A549 (cell line): Measurements from ENCODE around the gene LRP1. TPM values are rescaled to one million over a fixed set of nuclear protein-coding genes. Genes with fewer than 3 reads are reported as not detected.

Experiments used
- ATAC-seq, 2 experiments: fragments of 200-7000 bp in 1 of 2; fragments of >200 bp in 1 of 2; cut with Nextera tagmentation in 1 of 2; cut with Tn5 transposase in 1 of 2; 3 replicates each; pipeline versions ENCODE4 v1.8.0 to v1.9.1; 2018 to 2020; ENCODE audit warnings: mild to moderate bottlenecking in 1 of 2, moderate library complexity in 1 of 2
- CTCF ChIA-PET: fragments of 300-600 bp; sonication (Branson Sonifier 250); formaldehyde crosslinking; extraction: SDS; loops from one replicate; lab custom pipeline; 2021; ENCODE audit warnings: antibody characterized with exemption, inconsistent platforms; lab: Yijun Ruan, JAX
- POLR2A ChIA-PET: fragments of 350-600 bp; formaldehyde crosslinking; extraction: SDS; loops from one replicate; lab custom pipeline; 2021; ENCODE audit warnings: antibody characterized with exemption, inconsistent platforms; lab: Yijun Ruan, JAX
- DNase-seq, 2 experiments: peaks; one replicate each; pipeline versions ENCODE4 v3.0.0 to v3.0.0-alpha.2; 2011 to 2016; ENCODE audit warnings: low read depth in 1 of 2, low spot score in 1 of 2
- FAIRE-seq: peaks from 2 replicates; lab custom pipeline; 2011; peaks lifted over from hg19 to GRCh38; lab: Jason Lieb, UNC
- H3K27ac ChIP-seq, 2 experiments: fragments of >200 bp; sonication (Bioruptor Twin); formaldehyde crosslinking; 3 replicates each; pipeline ENCODE4 v1.5.1; 2016 to 2017
- H3K4me1 ChIP-seq: fragments of >200 bp; sonication (Bioruptor Twin); formaldehyde crosslinking; 3 replicates; pipeline ENCODE4 v1.6.1; 2016
- H3K4me2 ChIP-seq: fragments of >200 bp; sonication (Bioruptor Twin); formaldehyde crosslinking; 3 replicates; pipeline ENCODE4 v1.6.1; 2016
- H3K4me3 ChIP-seq: fragments of >200 bp; sonication (Bioruptor Twin); formaldehyde crosslinking; 3 replicates; pipeline ENCODE4 v1.5.1; 2016
- H3K9me3 ChIP-seq: fragments of >200 bp; sonication (Bioruptor Twin); formaldehyde crosslinking; 3 replicates; pipeline ENCODE4 v1.6.1; 2016
- CBX2 ChIP-seq: fragments of 200-600 bp; sonication (generic); IDR thresholded peaks from 2 replicates; pipeline ENCODE4 v1.6.1; 2016; ENCODE audit warnings: low read depth, mild to moderate bottlenecking, borderline replicate concordance
- CEBPB ChIP-seq, 2 experiments: fragments of >200 bp in 1 of 2; sonication (Bioruptor Twin) in 1 of 2; formaldehyde crosslinking in 1 of 2; IDR thresholded peaks; 2 replicates each; pipeline ENCODE4 v1.6.1; 2012 to 2016
- CHD2 ChIP-seq: fragments of 150-350 bp; IDR thresholded peaks from 2 replicates; pipeline ENCODE4 v1.6.1; 2014; ENCODE audit warnings: low read length; ENCODE audit not compliant: partially characterized antibody
- EP300 ChIP-seq, 2 experiments: fragments of >200 bp; sonication (Bioruptor Twin); formaldehyde crosslinking; IDR thresholded peaks; 2 replicates in 1 of 2; 3 replicates in 1 of 2; pipeline ENCODE4 v1.6.1; 2016 to 2017
- FOSL2 ChIP-seq, 2 experiments: fragments of 450-650 bp in 1 of 2; fragments of >200 bp in 1 of 2; sonication (Bioruptor Twin) in 1 of 2; formaldehyde crosslinking; IDR thresholded peaks; 2 replicates each; pipeline versions ENCODE4 v1.5.0 to v1.6.1; 2016 to 2020; ENCODE audit warnings: mild to moderate bottlenecking in 1 of 2, moderate library complexity in 1 of 2
- HOXB5 ChIP-seq: fragments of 250-450 bp; sonication (Bioruptor Pico); IDR thresholded peaks from 2 replicates; pipeline ENCODE4 v1.5.0; 2020; ENCODE audit warnings: mild to moderate bottlenecking, moderate library complexity
- JUN ChIP-seq, 2 experiments: fragments of >200 bp; sonication (Bioruptor Twin); formaldehyde crosslinking; IDR thresholded peaks; 2 replicates in 1 of 2; 3 replicates in 1 of 2; pipeline ENCODE4 v1.6.1; 2016 to 2017
- JUNB ChIP-seq: fragments of >200 bp; sonication (Bioruptor Twin); formaldehyde crosslinking; IDR thresholded peaks from 2 replicates; pipeline ENCODE4 v1.6.1; 2016
- MAFK ChIP-seq: fragments of 450-650 bp; IDR thresholded peaks from 2 replicates; pipeline ENCODE4 v1.6.1; 2014; ENCODE audit not compliant: partially characterized antibody
- MYC ChIP-seq: IDR thresholded peaks from 2 replicates; pipeline ENCODE4 v1.6.1; 2012; ENCODE audit warnings: mild to moderate bottlenecking, inconsistent platforms, low read length, improper control_type of control experiment, borderline replicate concordance
- NFE2L2 ChIP-seq: fragments of 150-350 bp; conservative IDR thresholded peaks from 2 replicates; pipeline ENCODE4 v1.6.1; 2014; ENCODE audit warnings: low read length
- NR3C1 ChIP-seq: fragments of >200 bp; sonication (Bioruptor Twin); formaldehyde crosslinking; IDR thresholded peaks from 3 replicates; pipeline ENCODE4 v1.6.1; 2017
- PHF8 ChIP-seq: fragments of 200-600 bp; sonication (generic); IDR thresholded peaks from 2 replicates; pipeline ENCODE4 v1.6.1; 2016; ENCODE audit warnings: low read depth, mild to moderate bottlenecking, antibody characterized with exemption, moderate library complexity, borderline replicate concordance
- POLR2AphosphoS2 ChIP-seq: conservative IDR thresholded peaks from 2 replicates; pipeline ENCODE4 v1.6.1; 2012; ENCODE audit warnings: low read length, improper control_type of control experiment, inconsistent platforms
- RCOR1 ChIP-seq: fragments of 150-350 bp; IDR thresholded peaks from 2 replicates; pipeline ENCODE4 v1.6.1; 2014; ENCODE audit warnings: antibody characterized with exemption, low read length, low read depth
- ZC3H11A ChIP-seq: fragments of 450-650 bp; IDR thresholded peaks from 2 replicates; pipeline ENCODE4 v1.6.1; 2014; ENCODE audit warnings: antibody characterized with exemption, mild to moderate bottlenecking
- WGBS: methylation state at CpG from one replicate; pipeline ENCODE4 v1.1.6; 2017; ENCODE audit errors: missing lambda C conversion rate; 5-methylcytosine and 5-hydroxymethylcytosine counted together
- polyA plus RNA-seq, 4 experiments: library from polyadenylated mRNA; depleted of rRNA in 3 of 4; stranded (reverse); fragments of >200 nt; fragmentation: RNase III in 1 of 4; extraction: RNeasy Plus Mini Kit Qiagen cat#74134 plus additional on column Dnase treatment in 1 of 4; gene quantifications; 2 replicates in 3 of 4; 3 replicates in 1 of 4; pipeline ENCODE4 v1.2.3, GENCODE V29; 2011 to 2017
- TF ChIP-seq, protein P1 (sequence below): IDR thresholded peaks from 2 replicates; pipeline ENCODE4 v1.6.1; 2012
- TF ChIP-seq, protein P2 (sequence below): fragments of 200-600 bp; sonication (generic); IDR thresholded peaks from 2 replicates; pipeline ENCODE4 v1.6.1; 2016; ENCODE audit warnings: antibody characterized with exemption, mild to moderate bottlenecking, moderate library complexity

Gene LRP1
- polyA plus RNA-seq, 2 of the 4 experiments (the other 2 are of a cell fraction): 5.6 to 9.4 TPM

DNA sequence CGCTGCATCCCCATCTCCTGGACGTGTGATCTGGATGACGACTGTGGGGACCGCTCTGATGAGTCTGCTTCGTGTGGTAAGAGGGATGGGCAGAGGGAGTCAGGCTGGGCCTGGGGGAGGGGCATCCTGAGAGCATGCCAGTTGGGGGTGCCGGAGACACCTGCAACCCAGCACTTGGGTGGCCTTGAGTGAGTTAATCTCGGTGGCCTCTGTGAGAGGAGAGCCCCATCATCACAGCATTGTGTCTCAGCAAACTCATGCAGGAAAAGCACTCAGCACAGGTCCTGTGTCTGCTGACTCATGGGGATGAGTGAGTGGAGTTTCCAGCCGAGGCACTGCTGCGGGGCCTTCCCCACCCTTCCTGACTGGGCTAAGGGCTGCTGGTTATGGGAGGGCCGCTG is 38.7 kb downstream of the LRP1 start:
- H3K9me3 ChIP-seq: no peaks in the 10 kb centered on the region
- DNase-seq: peak; percentile 78 to 90
- TF ChIP-seq RCOR1: no peak
- peak; percentile 48; the same call in 1 of the 2 replicates for TF ChIP-seq JUNB
- TF ChIP-seq FOSL2 (IDR thresholded peaks at IDR 0.05): 0 out of 2 replicates have a peak, but pooled peaks have one; percentile 28
- TF ChIP-seq FOSL2 (CRISPR knock-in tag; IDR thresholded peaks at IDR 0.05): peak; percentile 62
- TF ChIP-seq MAFK: peak; percentile 94
- peak; percentile 24 to 34; a peak in 2 of 5 replicates for TF ChIP-seq EP300 (IDR thresholded peaks at IDR 0.05)
- no peak for TF ChIP-seq CHD2
- TF ChIP-seq, protein P1, sequence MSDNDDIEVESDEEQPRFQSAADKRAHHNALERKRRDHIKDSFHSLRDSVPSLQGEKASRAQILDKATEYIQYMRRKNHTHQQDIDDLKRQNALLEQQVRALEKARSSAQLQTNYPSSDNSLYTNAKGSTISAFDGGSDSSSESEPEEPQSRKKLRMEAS: peak; percentile 57; the same call in 1 of the 2 replicates
- TF ChIP-seq MYC: 0 out of 2 replicates have a peak, but pooled peaks have one; percentile 37
- TF ChIP-seq NFE2L2: 0 out of 2 replicates have a peak, but pooled peaks have one; percentile 34
- H3K27ac ChIP-seq: peak overlapping the region; percentile 71 to 85
- no peak overlapping the region for H3K4me3 ChIP-seq
- peak; percentile 78 for FAIRE-seq
- H3K4me2 ChIP-seq: peak overlapping the region; percentile 56
- whole genome bisulfite sequencing: 20% methylated on average over 10 of the region's 10 CpGs
- ChIA-PET CTCF (interaction anchor here (0.7 to 27.5 kb wide), 6 partner anchors 8 to 55 kb away, joined by 3 to 1152 read pairs (median 100); partner anchors contain the start of genes LRP1 and STAT6), POLR2A (no interaction called here)
- ATAC-seq: peak; percentile 80 to 81
- H3K4me1 ChIP-seq: peaks cover 35% of the 10 kb centered on the region

DNA sequence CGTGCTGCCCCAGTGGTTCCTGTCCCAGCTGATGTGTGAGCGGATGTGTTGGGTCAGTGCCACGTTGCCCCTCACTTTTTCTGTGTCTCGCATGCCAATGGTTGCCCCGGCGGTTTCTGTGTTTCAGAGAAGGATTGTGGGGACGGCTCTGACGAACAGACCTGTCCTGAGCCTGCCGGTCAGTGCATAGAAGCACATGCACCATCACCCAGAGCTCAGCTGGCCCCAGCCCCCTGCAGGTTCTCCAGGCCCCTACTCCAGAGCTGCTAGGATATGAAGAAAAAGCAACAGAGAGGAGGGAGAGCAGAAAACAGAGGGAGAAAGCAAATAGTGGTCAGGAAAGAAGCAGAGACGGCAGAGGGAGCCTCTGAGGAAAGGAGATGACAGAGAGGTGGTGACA is 39.8 kb downstream of the LRP1 start:
- WGBS: 83% methylated on average over 10 of the region's 10 CpGs
- Histone ChIP-seq H3K9me3 (no peaks in the 10 kb centered on the region), H3K4me2 (peak overlapping the region; percentile 56; the same call in 1 of the 3 replicates), H3K4me1 (peaks cover 35% of the 10 kb centered on the region), H3K27ac (peak overlapping the region; percentile 71 to 85; a peak in 5 of 6 replicates)
- ChIA-PET CTCF (interaction anchor here (0.8 to 27.5 kb wide), 6 partner anchors 8 to 99 kb away, joined by 3 to 1152 read pairs (median 100); partner anchors contain the start of genes LRP1 and STAT6), POLR2A (no interaction called here)
- no peak for FAIRE-seq
- DNase-seq: no peak
- no peak for ATAC-seq
- TF ChIP-seq CEBPB (IDR thresholded peaks at IDR 0.05): no peak
- TF ChIP-seq, all 56 proteins: peak for 0
- no peak overlapping the region for H3K4me3 ChIP-seq

DNA sequence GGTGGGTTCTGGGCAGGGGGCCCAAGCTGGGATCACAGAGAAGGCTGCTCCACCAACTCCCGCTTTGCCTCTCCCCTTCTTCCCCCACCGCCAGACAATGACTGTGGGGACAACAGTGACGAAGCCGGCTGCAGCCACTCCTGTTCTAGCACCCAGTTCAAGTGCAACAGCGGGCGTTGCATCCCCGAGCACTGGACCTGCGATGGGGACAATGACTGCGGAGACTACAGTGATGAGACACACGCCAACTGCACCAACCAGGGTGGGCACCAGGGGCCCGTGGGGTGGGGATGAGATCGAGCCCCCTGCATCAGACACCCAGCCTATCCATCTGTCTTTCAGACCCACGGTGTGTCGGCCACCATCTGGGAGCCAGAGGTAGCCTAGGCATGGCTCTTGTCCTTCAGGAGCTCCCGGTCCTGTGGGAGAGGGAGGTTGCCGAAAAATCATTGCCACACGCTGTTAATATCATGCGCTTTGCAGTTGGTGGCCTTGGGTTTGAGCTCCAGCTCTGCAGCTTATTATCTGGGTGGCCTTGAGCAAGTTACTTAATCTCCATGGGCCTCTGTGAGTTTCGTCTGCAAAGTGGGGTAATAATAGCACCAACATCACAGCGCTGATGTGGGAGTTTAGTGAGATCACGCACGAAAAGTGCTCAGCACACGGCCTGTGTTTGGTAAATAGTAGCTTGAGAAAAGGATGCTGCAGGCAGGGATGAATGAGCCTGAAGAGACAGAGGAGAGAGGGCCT is 40.9 kb downstream of the LRP1 start:
- FAIRE-seq: no peak

More for the DNA sequence above, 40.9 kb downstream of the LRP1 start:
- no peak overlapping the region for H3K27ac ChIP-seq
- H3K4me2 ChIP-seq: no peak overlapping the region
- ChIA-PET CTCF (interaction anchor here (0.8 to 27.5 kb wide), 8 partner anchors 7 to 100 kb away, joined by 3 to 1152 read pairs (median 12); partner anchors contain the start of genes LRP1 and STAT6), POLR2A (interaction anchor here (0.5 to 0.7 kb wide), 3 partner anchors 10 to 418 kb away, joined by 3 read pairs; no protein-coding TSS in a partner anchor)
- TF ChIP-seq ZC3H11A: no peak
- TF ChIP-seq JUN (IDR thresholded peaks at IDR 0.05): no peak
- TF ChIP-seq, protein P2, sequence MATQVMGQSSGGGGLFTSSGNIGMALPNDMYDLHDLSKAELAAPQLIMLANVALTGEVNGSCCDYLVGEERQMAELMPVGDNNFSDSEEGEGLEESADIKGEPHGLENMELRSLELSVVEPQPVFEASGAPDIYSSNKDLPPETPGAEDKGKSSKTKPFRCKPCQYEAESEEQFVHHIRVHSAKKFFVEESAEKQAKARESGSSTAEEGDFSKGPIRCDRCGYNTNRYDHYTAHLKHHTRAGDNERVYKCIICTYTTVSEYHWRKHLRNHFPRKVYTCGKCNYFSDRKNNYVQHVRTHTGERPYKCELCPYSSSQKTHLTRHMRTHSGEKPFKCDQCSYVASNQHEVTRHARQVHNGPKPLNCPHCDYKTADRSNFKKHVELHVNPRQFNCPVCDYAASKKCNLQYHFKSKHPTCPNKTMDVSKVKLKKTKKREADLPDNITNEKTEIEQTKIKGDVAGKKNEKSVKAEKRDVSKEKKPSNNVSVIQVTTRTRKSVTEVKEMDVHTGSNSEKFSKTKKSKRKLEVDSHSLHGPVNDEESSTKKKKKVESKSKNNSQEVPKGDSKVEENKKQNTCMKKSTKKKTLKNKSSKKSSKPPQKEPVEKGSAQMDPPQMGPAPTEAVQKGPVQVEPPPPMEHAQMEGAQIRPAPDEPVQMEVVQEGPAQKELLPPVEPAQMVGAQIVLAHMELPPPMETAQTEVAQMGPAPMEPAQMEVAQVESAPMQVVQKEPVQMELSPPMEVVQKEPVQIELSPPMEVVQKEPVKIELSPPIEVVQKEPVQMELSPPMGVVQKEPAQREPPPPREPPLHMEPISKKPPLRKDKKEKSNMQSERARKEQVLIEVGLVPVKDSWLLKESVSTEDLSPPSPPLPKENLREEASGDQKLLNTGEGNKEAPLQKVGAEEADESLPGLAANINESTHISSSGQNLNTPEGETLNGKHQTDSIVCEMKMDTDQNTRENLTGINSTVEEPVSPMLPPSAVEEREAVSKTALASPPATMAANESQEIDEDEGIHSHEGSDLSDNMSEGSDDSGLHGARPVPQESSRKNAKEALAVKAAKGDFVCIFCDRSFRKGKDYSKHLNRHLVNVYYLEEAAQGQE: no peak
- no peak for TF ChIP-seq MAFK
- TF ChIP-seq NR3C1: no peak
- TF ChIP-seq CBX2: no peak
- TF ChIP-seq PHF8: no peak
- TF ChIP-seq POLR2AphosphoS2: no peak
- TF ChIP-seq HOXB5 (CRISPR knock-in tag): no peak
- TF ChIP-seq FOSL2 (IDR thresholded peaks at IDR 0.05): no peak
- TF ChIP-seq FOSL2 (CRISPR knock-in tag; IDR thresholded peaks at IDR 0.05): no peak
- no peak for DNase-seq
- WGBS: 88% methylated on average over 23 of the region's 23 CpGs
- H3K4me3 ChIP-seq: no peak overlapping the region
- no peak for ATAC-seq
- H3K4me1 ChIP-seq: peaks cover 35% of the 10 kb centered on the region
- H3K9me3 ChIP-seq: no peaks in the 10 kb centered on the region
